DOHH2 (cell line): ENCODE data around the gene LIPM.

Experiments
- CTCF ChIP-seq: fragments of 200-600 bp; sonication (generic); IDR thresholded peaks from one replicate; pipeline ENCODE4 v1.5.1; 2014; ENCODE audit warnings: antibody characterized with exemption, mild to moderate bottlenecking, low read depth, low read length; ENCODE audit not compliant: poor library complexity, severe bottlenecking
- EZH2phosphoT487 ChIP-seq: fragments of 200-600 bp; sonication (generic); IDR thresholded peaks from 2 replicates; pipeline ENCODE4 v1.6.1; 2017; ENCODE audit warnings: borderline replicate concordance, mild to moderate bottlenecking, antibody characterized with exemption, low read length, moderate library complexity, mixed read lengths

- no peak for TF ChIP-seq CTCF
- TF ChIP-seq EZH2phosphoT487 = no peak
Measured at GRCh38 chr10:88764110-88764509, 38.4 kb upstream of the LIPM start.
